ENCODE measurements around the gene SLC25A23.

Gene SLC25A23

GRCh38 chr19:6499052-6499790 lies 39.6 kb upstream of the SLC25A23 start:
- H3K4me3 ChIP-seq (ENCODE audit: low read depth, low read length), result no peak overlapping the region
- DNase-seq (ENCODE audit: low read depth, low spot score), result no peak
- TF ChIP-seq CTCF (IDR thresholded peaks at IDR 0.05; ENCODE audit: low read depth, low read length), result no peak
- in situ Hi-C loops (cut with HindIII; ENCODE audit: low sequenced_read_pairs), result no loop called here

DNA sequence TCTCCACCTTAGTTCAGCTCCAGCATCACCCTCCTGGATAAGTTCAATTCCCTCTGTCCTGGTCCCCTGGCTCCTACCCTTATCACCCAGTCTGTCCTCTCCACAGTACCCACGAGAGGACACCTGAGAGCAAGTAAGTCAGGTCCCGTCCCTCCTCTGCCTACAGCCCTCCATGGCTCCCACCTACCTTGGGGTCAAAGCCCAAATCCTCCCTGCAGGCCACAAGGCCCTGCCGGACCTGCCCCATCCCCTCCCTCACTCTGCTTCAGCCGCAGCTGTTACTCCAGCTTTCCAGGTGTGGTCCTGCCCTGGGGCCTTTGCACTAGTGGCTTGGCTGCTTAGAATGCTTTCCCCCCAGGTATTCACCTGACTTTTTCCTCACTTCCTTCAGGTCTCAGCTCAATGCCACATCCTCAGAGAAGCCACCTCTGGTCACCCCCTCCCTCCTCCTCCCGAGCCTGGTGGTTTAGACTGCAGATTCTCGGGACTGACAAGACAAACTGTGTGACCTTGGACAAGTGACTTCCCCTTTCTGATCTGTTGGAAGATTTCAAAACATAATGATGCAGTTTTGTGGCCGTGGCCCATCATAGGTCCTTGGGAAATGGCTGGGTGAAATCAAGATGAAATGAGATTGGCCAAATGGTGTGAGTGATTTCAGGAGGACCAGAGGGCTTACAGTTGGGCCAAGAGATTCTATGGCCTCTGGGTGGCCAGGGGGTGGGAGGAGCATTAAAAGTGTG lies 38.9 kb upstream of the SLC25A23 start:
- TF ChIP-seq CTCF (IDR thresholded peaks at IDR 0.05; ENCODE audit: low read depth, low read length), result no peak
- H3K4me3 ChIP-seq (ENCODE audit: low read depth, low read length), result no peak overlapping the region
- in situ Hi-C loops (cut with HindIII; ENCODE audit: low sequenced_read_pairs), result no loop called here
- DNase-seq (ENCODE audit: low read depth, low spot score), result no peak

DNA sequence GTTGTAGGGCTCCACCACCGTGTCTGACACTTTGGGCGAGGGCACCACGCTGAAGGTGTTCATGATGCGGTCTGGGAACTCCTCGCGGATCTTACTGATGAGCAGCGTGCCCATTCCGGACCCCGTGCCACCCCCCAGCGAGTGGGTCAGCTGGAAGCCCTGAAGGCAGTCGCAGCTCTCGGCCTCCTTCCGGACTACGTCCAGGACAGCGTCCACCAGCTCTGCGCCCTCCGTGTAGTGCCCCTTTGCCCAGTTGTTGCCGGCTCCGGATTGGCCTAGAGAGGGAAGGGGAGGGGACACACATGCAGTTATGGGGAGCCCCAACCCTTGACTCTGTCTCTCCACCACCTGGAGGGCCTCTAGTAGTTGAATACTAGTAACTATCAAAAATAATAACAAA lies 36.4 kb upstream of the SLC25A23 start:
- in situ Hi-C loops (cut with HindIII; ENCODE audit: low sequenced_read_pairs), result no loop called here
- DNase-seq (ENCODE audit: low read depth, low spot score), result no peak
- no peak overlapping the region for H3K4me3 ChIP-seq (ENCODE audit: low read depth, low read length)
- no peak for TF ChIP-seq CTCF (IDR thresholded peaks at IDR 0.05; ENCODE audit: low read depth, low read length)

DNA sequence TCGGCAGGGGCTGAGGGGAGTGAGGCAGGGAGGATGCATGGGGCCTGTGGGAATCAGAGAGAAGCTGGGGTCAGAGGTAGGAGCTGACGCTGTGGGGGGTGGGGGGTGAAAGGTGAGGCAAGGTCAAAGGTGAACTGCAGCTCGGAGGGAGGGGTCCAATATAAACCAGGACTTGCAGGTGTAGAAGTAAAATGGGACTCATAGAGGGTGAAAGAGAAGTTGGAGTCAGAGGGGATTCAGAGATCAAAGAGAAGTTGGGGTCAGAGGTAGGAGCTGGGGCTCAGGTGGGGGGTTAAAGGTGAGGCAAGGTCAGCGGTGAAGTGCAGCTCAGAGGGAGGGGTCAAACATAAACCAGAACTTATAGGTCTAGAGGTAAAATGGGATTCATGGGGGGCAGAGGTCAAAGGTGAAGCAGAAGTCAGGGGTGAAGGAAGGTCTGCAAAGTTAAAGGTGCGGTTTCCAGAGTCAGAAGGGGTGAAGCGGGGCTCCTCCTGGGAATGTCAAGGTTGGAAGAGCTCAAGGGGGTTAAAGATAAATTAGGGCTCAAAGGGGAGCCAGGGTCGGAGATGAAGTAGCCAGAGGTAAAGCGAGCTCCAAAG lies 34.9 kb upstream of the SLC25A23 start:
- no peak overlapping the region for H3K4me3 ChIP-seq (ENCODE audit: low read depth, low read length)
- no peak for DNase-seq (ENCODE audit: low read depth, low spot score)
- in situ Hi-C loops (cut with HindIII; ENCODE audit: low sequenced_read_pairs), result no loop called here
- no peak for TF ChIP-seq CTCF (IDR thresholded peaks at IDR 0.05; ENCODE audit: low read depth, low read length)

- no peak for DNase-seq (ENCODE audit: low read depth, low spot score)
- TF ChIP-seq CTCF (IDR thresholded peaks at IDR 0.05; ENCODE audit: low read depth, low read length), result no peak
- in situ Hi-C loops (cut with HindIII; ENCODE audit: low sequenced_read_pairs), result no loop called here
- H3K4me3 ChIP-seq (ENCODE audit: low read depth, low read length), result no peak overlapping the region
Observed at GRCh38 chr19:6491802-6492592, 32.4 kb upstream of the SLC25A23 start.

DNA sequence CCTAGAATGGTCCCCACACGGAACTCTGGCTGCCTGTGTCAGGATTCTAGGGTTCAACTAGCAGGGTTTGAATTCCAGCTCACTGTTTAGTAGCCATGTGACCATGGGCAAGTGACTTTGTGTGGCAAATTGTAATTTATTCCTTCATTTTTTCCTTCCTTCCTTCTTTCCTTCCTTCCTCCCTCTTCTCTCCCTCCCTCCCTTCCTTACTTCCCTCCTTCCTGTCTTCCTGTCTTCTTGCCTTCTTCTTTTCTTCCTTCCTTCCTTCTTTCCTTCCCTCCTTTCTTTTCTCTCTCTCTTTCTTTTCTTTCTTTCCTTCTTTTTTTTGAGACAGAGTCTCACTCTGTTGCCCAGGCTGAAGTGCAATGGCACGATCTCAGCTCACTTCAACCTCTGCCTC lies 30.5 kb upstream of the SLC25A23 start:
- in situ Hi-C loops (cut with HindIII; ENCODE audit: low sequenced_read_pairs), result no loop called here
- no peak for TF ChIP-seq CTCF (IDR thresholded peaks at IDR 0.05; ENCODE audit: low read depth, low read length)
- H3K4me3 ChIP-seq (ENCODE audit: low read depth, low read length), result no peak overlapping the region
- DNase-seq (ENCODE audit: low read depth, low spot score), result no peak

Measured in astrocyte of the spinal cord (primary cell).